ENCODE measurements around the gene DTHD1.
A peak's percentile ranks its signal among the peaks of the same experiment; 100 is the strongest.

DTHD1 gene

GRCh38 chr4:36269533-36270173, 11.8 kb upstream of the DTHD1 start:
- POLR2A ChIA-PET (ENCODE audit: low non-redundant PET), result no interaction called here
- CTCF ChIA-PET, result no interaction called here
- no peak overlapping the region for H3K27ac ChIP-seq

GRCh38 chr4:36273276-36273675, 8.1 kb upstream of the DTHD1 start:
- H3K27ac ChIP-seq, result no peak overlapping the region
- ChIA-PET POLR2A (ENCODE audit: low non-redundant PET) (no interaction called here), CTCF (no interaction called here)
- DNase-seq (ENCODE audit: low spot score), result peak; percentile 26
- TF ChIP-seq CTCF (conservative IDR thresholded peaks at IDR 0.05; ENCODE audit: low read depth), result no peak

More at GRCh38 chr4:36269533-36270173, 11.8 kb upstream of the DTHD1 start:
- no peak for TF ChIP-seq CTCF (conservative IDR thresholded peaks at IDR 0.05; ENCODE audit: low read depth)
- no peak for DNase-seq (ENCODE audit: low spot score)

- POLR2A ChIA-PET (ENCODE audit: low non-redundant PET), result no interaction called here
- no peak for TF ChIP-seq CTCF (conservative IDR thresholded peaks at IDR 0.05; ENCODE audit: low read depth)
- H3K27ac ChIP-seq, result no peak overlapping the region
- no peak for DNase-seq (ENCODE audit: low spot score)
- CTCF ChIA-PET, result no interaction called here
These were observed 7.3 kb upstream of the DTHD1 start for GRCh38 chr4:36274158-36274557.

DNA sequence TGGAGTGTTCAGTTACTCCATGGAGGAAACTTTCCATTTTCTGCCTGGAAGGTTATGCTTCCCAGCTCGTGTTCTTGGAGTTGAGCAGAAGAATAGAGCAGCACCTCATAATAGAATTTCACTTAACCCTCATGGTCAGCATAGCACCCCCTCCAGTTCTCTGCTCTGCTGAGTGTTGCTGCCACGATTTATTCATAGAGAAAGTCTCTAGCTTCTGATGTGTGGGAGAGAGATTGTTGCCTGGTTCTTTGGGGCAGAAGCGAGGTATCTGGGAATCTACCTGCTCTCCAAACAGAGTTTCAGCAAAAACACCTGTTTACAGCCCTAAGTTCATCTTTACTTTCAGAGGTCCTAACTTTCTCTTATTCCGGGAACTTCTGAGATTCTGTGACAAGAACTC, 3.9 kb upstream of the DTHD1 start:
- POLR2A ChIA-PET (ENCODE audit: low non-redundant PET), result no interaction called here

DNA sequence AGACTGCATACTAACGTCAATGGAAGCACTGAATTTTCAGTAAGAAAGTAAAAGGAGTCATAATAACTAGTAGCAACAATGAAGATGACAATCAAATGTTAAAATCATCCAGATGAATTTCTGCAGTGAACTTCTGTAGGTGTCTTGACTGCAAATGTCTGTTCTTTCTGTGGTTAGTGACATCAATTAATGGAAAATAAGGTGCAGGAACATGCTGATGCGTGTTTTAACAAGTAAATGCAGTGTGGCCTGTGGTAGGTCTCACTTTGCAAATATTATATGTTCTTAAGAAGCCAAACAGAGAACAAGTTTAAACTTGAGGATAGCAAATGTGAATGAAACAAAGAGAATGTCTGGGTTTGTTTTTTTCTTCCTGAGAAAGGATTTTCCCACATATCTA, 2.6 kb upstream of the DTHD1 start:
- no peak overlapping the region for H3K27ac ChIP-seq
- no peak for TF ChIP-seq CTCF (conservative IDR thresholded peaks at IDR 0.05; ENCODE audit: low read depth)
- peak; percentile 56 for DNase-seq (ENCODE audit: low spot score)
- CTCF ChIA-PET, result no interaction called here
- POLR2A ChIA-PET (ENCODE audit: low non-redundant PET), result no interaction called here

More for the DNA sequence above, 3.9 kb upstream of the DTHD1 start:
- CTCF ChIA-PET, result interaction anchor here (1.1 kb wide), 1 partner anchor 9 kb away, joined by 3 read pairs; no protein-coding TSS in a partner anchor
- no peak overlapping the region for H3K27ac ChIP-seq
- no peak for TF ChIP-seq CTCF (conservative IDR thresholded peaks at IDR 0.05; ENCODE audit: low read depth)
- no peak for DNase-seq (ENCODE audit: low spot score)

DNA sequence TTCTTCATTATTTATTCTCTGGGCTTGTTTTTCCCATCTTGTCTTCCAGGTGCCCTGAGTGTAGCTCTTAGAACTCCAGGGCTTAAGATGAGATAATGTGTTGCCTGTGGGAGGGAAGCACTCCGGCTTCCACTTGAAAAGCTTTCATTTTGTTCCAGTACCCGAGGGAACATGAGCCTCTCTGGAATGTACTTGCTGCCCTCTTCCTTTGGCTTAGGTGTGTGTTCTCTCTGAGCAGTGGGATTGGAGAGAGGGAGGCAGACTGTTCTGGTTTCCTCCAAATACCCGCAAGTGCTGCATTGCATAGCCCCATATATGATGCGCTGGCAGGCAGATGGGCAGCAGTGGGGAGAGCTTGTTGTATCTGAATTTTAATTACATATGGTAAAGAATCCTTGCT, 861 bp upstream of the DTHD1 start:
- POLR2A ChIA-PET (ENCODE audit: low non-redundant PET), result no interaction called here
- no peak for TF ChIP-seq CTCF (conservative IDR thresholded peaks at IDR 0.05; ENCODE audit: low read depth)
- CTCF ChIA-PET, result no interaction called here
- no peak overlapping the region for H3K27ac ChIP-seq
- DNase-seq (ENCODE audit: low spot score), result no peak

Data from RWPE1 (cell line).